HuH-7 (cell line): ENCODE results near the gene TRIM10.
"Not testable (repeated sequence)": the region's sequence is repeated elsewhere in the genome, so short reads cannot be mapped to it uniquely, and the experiment has no call there.

Experiments used
- DNase-seq: peaks from one replicate; pipeline ENCODE4 v3.0.0; 2011; ENCODE audit warnings: low spot score

Gene TRIM10

DNA sequence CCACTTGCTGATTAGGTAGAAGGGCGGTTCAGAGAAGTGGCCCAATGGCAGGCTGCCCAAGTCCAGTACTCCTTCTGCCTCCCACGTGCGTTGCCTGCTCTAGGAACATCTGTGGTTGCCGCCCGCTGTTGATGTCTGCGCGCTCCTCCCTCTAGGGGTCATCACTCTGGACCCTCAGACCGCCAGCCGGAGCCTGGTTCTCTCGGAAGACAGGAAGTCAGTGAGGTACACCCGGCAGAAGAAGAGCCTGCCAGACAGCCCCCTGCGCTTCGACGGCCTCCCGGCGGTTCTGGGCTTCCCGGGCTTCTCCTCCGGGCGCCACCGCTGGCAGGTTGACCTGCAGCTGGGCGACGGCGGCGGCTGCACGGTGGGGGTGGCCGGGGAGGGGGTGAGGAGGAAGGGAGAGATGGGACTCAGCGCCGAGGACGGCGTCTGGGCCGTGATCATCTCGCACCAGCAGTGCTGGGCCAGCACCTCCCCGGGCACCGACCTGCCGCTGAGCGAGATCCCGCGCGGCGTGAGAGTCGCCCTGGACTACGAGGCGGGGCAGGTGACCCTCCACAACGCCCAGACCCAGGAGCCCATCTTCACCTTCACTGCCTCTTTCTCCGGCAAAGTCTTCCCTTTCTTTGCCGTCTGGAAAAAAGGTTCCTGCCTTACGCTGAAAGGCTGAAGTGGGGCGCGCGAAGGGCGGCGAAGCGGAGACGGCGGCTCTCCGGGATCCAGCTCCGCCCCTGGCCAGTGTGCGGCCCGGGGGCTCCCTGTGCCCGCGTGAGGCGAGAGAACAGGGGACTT, 10.9 kb upstream of the TRIM10 start:
- DNase-seq, result no peak

DNA sequence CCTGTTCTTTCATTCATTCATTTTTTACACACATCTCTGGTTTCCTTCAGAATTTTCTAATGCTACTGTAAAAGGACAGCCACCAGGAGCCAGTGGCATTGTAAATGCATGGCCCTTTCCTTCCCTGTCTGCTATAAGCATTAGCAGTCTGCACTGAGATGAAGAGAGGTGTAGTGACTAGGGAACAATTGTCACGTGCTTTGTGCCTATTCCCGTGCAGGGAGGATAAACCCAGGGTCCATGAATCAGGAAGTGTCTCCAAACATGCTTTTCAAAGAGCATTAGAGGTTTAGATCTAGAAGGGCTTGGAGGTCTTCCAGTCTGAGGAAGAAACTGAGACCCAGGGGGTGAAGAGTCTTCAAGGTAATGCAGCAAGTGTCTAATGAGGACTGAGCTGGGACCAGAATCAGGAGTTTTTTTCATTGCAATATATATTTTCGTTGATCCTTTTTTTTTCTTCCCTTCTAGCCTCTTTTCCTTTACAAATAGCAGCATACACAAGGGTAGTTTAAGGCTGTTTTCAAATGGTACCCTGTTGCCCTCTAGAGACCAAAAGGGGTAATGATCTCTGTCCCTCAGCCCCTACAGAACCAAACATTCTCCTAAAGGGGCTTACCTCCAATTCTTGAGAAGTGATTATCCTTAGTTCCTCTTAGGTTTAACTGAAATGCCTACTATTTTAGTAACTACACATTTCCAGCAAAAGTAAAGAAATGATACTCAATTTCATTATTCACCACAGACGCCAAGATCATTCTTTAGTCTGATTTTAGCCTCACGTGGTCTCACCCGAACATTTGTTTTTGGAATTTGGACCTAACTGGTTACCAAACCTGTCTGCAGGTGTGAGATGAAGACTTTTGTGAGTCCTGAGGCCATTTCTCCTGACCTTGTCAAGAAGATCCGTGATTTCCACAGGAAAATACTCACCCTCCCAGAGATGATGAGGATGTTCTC, 8.9 kb upstream of the TRIM10 start:
- DNase-seq, result peak; percentile 62

DNA sequence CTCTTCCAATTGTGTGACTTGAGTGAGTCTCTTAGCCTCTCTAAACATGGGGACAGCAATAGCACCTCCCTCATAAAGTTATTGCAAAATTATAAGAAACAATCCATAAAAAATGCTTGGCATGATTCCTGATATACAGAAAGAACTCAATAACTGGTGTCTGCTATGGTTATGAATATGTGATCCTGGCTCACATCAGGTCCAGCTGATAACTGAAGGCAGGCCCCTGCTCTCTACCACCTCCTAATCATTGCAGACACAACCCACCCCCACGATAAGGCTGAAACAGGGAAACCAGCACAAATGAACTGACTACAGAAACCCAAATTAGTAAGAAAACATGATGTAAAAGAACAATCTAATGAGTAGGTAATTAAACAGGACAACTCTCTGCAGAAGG, 7.7 kb upstream of the TRIM10 start:
- DNase-seq, result no peak

DNA sequence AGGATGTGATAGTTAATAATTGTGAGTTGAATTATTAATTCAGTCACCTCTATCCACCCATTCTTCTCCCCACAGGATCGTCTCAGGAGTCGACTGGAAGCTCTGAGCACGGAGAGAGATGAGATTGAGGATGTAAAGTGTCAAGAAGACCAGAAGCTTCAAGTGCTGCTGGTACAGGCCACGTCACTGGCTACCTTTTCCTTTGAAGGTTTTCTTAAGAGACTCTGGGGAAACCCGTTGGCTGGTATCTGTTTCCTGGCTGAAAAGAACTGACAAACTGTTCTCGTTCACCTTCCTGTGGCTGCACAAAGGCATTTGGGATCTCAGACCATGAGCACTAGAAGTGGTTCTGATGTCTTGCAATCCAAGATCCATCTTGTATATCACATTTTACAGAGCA, 6.1 kb upstream of the TRIM10 start:
- no peak for DNase-seq

DNA sequence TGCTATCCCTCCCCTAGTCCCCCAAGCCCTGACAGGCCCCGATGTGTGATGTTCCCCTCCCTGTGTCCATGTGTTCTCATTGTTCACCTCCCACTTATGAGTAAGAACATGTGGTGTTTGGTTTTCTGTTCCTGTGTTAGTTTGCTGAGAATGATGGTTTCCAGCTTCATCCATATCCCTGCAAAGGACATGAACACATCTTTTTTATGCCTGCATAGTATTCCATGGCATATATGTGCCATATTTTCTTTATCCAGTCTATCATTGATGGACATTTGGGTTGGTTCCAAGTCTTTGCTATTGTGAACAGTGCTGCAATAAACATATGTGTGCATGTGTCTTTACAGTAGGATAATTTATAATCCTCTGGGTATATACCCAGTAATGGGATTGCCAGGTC, 4.2 kb upstream of the TRIM10 start:
- DNase-seq, result not testable (repeated sequence)

DNA sequence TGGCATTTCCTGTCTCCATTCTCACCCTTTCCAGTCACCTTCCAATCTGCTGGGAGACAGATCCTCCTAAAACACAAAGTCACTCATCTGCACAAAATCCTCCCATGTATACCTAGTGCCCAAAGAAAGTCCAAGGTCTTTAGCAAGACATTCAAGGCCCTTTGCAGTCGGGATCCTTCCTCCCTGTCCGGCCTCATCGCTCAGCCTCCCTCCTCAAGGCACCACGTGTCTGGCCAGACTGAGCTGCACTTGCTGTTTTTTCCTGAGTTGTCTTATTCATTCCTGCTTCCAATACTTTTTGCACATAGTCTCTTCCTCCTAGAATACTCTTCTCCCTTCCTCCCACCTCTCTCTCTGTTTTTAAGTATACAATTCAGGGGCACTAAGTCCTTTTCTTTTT, 3.7 kb upstream of the TRIM10 start:
- DNase-seq, result no peak

DNA sequence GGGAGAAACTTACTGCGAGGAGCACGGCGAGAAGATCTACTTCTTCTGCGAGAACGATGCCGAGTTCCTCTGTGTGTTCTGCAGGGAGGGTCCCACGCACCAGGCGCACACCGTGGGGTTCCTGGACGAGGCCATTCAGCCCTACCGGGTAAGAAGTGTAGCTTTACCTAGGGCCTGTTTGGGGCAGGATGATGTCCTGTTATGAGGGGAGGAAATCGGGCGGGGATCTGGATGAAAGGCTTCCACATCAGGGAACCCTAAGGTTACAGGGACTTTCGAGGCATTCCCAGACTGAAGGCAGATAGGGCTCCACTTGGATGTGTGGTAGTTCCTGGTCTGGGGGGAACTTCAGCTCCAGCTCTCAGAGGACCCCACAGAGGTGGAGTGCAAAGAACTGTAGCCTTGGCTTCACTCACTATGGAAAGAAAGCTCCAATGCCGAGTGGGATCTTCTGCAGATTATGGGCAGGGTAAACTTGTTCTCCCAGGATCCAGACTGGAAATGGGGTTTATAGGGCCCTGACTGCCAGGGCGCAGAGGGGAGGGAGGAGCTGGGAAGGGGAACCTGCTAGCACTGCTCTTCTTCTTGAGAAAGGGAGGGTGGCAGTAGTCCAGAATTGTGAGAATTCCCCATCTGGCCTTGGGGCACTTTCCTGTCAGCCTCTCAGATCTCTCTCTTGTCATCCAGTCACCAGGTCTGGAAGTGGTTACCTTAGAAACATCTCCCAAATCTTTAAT, 3.1 kb upstream of the TRIM10 start:
- DNase-seq, result no peak

DNA sequence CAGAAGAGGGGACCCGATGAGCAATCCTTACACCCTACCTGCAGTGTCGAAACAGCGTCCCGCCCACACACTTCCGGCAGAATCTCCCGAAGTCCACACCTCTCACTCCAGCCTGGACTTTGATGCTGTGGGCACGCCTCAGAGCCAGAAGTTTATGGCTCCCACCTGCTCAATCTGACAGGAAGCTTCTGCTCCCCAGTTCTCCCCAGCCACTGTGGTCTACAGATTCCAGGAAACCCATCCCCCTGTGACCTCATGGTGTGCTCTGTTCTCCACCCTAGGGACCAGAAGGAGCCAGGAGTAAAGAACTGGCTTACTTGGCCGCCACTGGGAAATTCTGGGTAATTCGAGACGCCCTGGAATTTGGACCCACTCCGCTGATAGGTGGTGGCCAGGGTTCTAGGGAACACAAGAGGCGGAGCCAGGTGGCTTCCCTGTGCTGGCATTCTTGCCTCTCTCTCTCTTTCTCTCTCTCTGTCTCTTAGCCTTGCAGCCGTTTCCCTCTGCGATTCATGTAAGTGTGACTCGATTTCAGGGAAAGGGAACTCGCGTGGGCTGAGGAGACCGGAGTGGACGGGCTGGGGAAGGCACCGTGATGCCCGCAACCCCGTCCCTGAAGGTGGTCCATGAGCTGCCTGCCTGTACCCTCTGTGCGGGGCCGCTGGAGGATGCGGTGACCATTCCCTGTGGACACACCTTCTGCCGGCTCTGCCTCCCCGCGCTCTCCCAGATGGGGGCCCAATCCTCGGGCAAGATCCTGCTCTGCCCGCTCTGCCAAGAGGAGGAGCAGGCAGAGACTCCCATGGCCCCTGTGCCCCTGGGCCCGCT, 2.3 kb upstream of the TRIM10 start, which contains the start of gene TRIM15:
TSS of gene TRIM15 (plus strand) at position 457 of the 828 bp plus-strand sequence. CDS start at position 596, 139 bp downstream.
- DNase-seq, result peak; percentile 70

DNA sequence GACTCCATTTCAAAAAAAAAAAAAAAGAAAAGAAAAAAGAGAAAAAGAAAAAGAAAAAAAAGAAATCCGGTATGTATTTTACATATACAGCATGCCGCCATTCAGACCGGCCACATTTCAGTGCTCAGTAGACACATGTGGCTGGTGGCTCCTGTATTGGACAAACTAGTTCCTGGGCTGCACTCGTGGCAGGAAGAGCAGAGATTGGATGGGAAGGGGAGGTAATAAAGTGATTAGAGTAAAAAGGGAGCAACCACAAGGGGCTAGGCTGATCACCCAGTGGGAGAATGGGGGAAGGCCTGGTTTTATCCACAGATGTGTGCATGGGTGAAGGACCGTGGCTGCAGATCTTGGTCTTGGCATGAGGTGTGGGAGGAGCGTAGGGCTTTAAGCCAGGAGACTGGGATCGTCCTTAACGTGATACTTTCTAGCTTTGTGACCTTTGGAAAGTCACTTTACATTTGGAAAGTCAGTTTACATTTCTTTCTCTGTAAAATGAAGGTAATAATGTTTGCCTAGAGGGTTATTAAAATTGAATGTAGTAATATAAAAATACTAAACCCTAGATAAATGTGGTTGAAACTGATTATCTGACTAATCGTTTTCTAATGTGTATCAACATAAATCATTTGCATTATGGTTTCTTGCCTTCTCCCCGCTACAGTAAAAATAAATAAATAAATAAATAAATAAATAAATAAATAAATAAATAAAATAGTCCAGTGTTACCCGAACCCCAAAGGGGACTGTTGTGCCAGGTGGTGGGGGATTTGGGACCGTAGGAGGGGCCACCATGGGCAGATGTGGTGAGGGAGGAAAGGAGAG, 1.5 kb upstream of the TRIM10 start:
- DNase-seq, result no peak

DNA sequence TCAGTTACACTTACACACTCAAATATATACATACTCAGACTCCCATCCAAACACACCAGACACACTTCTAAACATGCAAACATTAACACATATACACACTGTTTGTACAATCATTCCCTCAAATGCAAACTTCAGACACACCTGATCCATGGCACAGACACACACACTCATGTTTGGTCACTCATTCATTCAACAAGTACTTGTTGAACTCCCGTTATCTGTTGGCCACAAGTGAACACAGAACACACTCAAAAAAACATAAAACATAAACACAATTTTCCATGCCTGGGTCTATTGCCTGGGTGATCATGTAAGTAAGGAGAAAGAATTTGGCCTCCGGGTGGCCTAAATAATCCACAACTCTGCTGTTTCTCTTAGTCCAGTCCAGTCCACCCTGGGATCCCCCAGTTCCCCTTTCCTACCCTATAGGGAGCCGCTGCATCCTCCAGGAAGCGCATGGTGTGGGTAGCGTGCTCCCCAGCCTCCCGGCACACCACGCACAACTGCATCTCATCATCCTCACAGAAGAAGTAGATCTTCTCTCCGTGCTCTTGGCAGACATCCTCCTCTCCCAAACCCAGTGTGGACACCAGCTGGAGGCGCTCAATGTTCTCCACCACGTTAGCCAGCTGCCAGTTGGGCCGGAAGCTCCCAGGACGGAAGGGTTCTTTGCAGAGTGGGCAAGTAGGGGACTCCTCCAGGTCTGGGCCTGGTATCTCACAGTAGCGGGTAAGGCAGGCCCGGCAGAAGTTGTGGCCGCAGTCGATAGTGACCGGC, 815 bp downstream of the TRIM10 start:
- DNase-seq, result no peak

DNA sequence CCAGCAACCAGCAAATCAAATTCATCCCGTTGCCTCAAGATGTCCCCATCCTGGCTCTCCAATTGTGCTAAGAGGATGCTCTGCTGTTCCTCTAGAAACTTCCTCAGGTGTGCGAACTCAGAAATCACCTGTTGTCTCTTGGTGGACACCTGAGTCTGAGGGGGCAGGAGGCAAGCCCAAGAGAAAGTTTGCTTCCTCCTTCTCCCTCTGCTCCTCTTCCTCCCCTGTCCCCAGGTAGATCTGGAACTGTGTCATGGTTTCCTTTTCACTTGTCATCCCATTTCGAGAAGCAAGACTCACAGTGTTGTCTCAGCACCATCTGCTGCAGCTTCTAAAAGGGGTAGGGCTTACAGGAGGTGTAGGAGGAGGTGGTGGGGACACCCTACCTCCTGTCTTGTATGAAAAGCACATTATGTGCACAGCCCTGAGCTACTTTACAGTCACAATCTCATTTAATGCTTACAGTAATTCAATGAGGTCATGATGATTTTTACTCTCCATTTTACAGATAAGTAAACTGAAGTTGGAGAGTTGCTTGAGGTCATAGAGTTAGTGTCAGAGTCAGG, 2.5 kb downstream of the TRIM10 start:
- no peak for DNase-seq

DNA sequence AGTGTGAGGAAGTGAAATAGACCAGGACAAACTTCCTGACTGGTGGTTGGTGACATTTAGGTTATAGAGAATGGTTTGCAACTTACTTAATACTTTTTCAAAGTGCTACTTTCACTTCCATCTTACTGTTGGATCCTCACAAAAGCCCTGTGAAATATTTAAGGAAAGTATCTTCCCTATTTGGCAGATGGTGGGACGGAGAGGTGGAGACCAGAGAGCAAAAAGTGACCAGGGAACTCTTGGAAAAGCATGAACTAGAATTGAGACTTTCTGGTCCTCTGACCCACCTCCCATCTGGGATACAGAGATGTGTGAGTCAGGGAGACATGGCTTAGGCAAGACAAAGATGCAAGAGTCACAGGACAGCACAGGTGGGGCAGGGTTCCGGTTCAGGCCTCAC, 3.0 kb downstream of the TRIM10 start:
- DNase-seq, result no peak

DNA sequence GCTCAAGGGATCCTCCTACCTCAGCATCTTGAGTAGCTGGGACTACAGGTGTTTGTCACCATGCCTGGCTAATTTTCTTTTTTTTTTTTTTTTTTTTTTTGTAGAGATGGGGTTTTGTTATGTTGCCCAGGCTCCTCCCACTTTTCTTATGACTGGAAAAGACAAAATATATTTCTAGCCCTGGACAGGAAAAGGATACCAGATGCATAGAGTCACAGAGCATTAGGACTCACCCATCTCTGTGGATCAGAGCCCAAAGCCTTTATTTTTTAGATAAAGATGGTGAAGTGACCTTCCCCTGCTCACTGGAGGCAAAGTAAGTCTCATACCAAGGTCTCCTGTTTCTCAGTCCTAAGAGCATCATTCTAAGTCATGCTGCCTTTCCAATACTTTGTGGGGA, 3.4 kb downstream of the TRIM10 start:
- no peak for DNase-seq

DNA sequence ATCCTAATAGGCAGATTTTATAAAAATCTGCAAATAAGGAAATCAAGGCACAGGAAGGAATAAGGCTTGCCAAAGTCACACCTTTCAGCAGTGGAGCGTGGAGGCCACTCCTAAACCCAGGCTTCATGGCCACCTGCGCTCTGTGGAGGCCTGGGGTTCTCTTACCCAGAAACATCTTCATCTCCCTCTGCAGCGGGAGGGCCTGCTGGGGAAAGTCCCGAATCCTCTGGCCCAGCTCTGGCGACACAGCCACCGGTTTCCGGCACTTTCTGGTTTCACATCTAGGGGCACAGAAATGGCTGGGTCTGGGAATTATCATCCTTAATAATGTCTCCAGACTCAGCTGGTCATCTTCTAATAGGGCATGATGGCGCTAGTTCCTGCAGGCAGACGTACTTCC, 4.2 kb downstream of the TRIM10 start:
- no peak for DNase-seq

DNA sequence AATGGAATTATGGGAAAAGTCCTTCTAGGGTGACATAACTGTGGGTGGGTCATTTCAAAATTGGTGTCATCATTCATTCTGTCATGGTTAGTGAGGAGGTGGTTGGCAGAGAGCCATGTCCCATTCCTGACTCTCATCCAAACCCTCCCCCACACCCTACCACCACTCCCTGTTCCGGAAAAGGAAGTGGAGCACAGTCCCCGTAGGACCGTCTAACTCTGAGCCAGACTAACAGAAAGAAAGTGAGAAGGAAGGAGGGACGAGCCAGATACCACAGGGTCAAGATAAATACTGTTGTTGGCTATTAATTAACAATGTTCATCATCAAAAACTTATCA, 4.8 kb downstream of the TRIM10 start:
- DNase-seq, result peak; percentile 32

DNA sequence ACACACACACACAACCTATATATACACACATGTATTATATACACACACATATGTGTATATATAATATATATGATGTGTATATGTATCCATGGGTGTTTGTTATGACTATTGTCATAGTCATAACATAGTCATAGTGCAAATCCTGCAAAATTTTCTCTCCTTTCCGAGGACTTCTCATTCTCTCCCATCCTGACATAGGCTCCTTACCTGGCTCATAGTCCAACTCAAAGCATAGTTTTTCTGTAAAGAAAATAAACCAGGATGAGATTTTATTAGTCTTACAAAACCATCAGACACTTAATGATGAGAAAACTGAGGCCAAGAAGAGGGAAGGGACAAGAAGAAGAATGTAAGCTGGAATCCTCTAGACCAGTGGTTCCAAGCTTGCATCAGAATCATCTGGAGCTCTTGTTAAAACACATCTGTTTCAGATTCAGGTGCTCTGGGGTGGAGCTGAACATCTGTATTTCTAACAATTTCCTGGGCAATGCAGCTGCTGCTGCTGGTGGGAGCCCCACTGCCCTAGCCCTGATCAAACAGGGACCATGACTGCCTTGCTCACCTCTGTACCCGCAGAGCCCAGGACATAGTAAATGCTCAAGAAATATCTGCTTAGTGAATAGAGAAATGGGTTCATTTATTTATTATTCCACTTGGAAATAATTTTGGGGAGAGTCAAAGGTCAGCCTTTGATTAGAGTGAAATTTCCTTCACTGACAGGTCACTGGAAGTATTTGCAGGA, 5.3 kb downstream of the TRIM10 start:
- DNase-seq, result no peak

DNA sequence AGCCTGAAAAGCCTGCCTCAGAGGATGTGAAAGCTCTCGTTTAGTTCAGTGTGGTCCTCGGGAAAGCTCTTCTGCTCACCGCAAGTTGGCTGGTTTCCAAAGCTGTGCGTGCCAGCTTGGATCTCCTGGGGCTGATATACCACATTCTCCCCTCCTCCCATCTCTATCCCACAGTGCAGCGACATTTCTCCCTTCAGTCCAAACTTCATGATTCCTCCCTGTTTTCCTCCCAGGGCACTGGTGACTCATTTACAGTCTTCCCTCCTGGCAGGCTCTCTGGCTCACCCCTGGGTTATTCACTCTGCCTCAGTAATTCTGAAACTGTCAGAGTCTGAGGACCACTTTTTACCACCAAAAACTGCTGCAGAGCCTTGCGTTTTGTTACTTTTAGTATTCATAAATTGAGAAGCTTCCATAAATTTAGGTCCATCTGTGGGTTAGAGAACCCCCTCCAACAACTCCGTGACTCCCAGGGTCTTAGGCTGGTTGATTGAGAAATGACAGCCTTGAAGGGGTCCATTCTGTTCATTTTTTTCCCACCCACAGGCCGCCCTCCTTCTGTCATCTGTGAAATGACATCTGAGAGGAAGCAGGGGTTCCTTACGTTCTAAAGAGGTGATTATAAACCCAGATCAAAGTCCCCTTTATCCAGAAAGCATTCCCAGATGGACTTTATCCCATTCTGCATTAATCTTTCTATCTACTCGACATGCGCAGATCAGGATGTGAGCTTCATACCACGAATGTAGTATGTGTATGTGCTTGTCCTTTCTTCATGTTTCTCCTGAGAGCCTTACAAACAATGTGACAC, 6.1 kb downstream of the TRIM10 start:
- DNase-seq, result no peak

DNA sequence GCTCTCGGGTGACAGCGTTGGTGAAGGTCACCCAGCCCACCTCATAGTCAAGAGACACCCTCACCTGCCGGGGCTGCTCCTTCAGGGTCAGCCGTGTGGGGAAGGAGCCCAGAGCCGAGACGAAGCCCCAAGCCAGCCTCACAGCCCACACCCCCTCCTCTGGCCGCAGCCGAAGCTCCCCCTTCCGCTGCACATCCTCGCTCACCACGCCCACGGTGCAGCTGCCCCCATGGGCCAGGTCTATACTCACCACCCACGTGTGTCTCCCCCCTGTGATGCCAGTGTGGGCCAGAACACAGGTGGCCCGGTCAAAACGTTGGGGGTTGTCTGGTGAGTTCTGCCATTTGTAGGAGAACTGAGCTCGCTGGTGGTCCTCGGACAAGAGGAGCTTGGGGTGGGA, 7.0 kb downstream of the TRIM10 start:
- DNase-seq, result no peak
